Right lobe of liver (tissue), 4 donors: ENCODE data around the gene NRXN3.

ENCODE experiments used
- CTCF ChIP-seq, 4 donors: fragments of 200-600 bp in 3 of 4; fragments of 450-650 bp in 1 of 4; IDR thresholded peaks; one replicate each; pipeline versions ENCODE4 v1.5.1 to v1.8.0; 2016 to 2022; ENCODE audit warnings: antibody characterized with exemption in 4 of 4, mild to moderate bottlenecking in 2 of 4
- POLR2A ChIP-seq: fragments of 450-650 bp; IDR thresholded peaks from one replicate; pipeline ENCODE4 v1.6.1; 2017; ENCODE audit warnings: antibody characterized with exemption, mild to moderate bottlenecking
- donor health status: DM: no; HTN: no; CAD: no.
- donor health status: DM: no; HTN: no; CAD: no.
- donor health status: DM: no; HTN: yes; CAD: no.

- TF ChIP-seq CTCF (IDR thresholded peaks at IDR 0.05) (no peak), POLR2A (no peak)
Measured at GRCh38 chr14:79378020-79378419, 1207.8 kb downstream of the NRXN3 start.
